ENCODE measurements around the gene SENP2.

DNA sequence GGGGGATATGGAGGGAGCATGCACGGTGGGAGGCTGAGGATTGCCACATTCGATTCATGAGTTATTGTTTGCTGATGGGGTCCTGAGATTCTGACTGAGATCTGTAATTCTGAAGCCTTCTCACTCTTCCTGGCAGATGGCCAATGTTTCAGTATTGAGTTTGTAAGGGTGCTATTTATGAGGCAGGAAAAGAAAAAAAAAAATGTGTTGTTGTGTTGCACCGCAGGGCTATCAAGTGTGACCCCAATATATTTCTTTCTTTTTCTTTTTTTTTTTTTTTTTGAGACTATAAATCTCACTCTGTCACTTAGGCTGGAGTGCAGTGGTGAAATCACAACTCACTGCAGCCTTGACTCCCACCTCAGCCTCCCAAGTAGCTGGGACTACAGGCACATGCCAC is 3.2 kb upstream of the SENP2 start:
- no peak for TF ChIP-seq CTCF (IDR thresholded peaks at IDR 0.05)
- TF ChIP-seq POLR2A (IDR thresholded peaks at IDR 0.05; ENCODE audit: low read depth) = no peak
- no peak for TF ChIP-seq EP300 (IDR thresholded peaks at IDR 0.05)

All from esophagus muscularis mucosa (tissue), 4 donors.